ENCODE results near the gene CNTN1.

Gene CNTN1

GRCh38 chr12:40986001-40986400 is 293.8 kb downstream of the CNTN1 start:
- TF ChIP-seq CTCF (IDR thresholded peaks at IDR 0.05; ENCODE audit: insufficient read depth, low read depth, low read length, missing control alignments) = no peak

GRCh38 chr12:40988355-40988754 is 296.1 kb downstream of the CNTN1 start:
- H3K4me3 ChIP-seq (ENCODE audit: low read depth, low read length) = no peak overlapping the region
- no peak for TF ChIP-seq CTCF (IDR thresholded peaks at IDR 0.05; ENCODE audit: insufficient read depth, low read depth, low read length, missing control alignments)
- no peak for DNase-seq (ENCODE audit: low read depth)

More at GRCh38 chr12:40986001-40986400, 293.8 kb downstream of the CNTN1 start:
- DNase-seq (ENCODE audit: low read depth) = no peak
- H3K4me3 ChIP-seq (ENCODE audit: low read depth, low read length) = no peak overlapping the region

- no peak for TF ChIP-seq CTCF (IDR thresholded peaks at IDR 0.05; ENCODE audit: insufficient read depth, low read depth, low read length, missing control alignments)
- no peak overlapping the region for H3K4me3 ChIP-seq (ENCODE audit: low read depth, low read length)
- no peak for DNase-seq (ENCODE audit: low read depth)
Measured at GRCh38 chr12:40988824-40989223, 296.6 kb downstream of the CNTN1 start.

- DNase-seq (ENCODE audit: low read depth) = peak; percentile 2
- H3K4me3 ChIP-seq (ENCODE audit: low read depth, low read length) = no peak overlapping the region
- TF ChIP-seq CTCF (IDR thresholded peaks at IDR 0.05; ENCODE audit: insufficient read depth, low read depth, low read length, missing control alignments) = no peak
Measured at GRCh38 chr12:40989785-40990184, 297.5 kb downstream of the CNTN1 start.

GRCh38 chr12:40992158-40992557 is 299.9 kb downstream of the CNTN1 start:
- no peak overlapping the region for H3K4me3 ChIP-seq (ENCODE audit: low read depth, low read length)
- TF ChIP-seq CTCF (IDR thresholded peaks at IDR 0.05; ENCODE audit: insufficient read depth, low read depth, low read length, missing control alignments) = no peak
- no peak for DNase-seq (ENCODE audit: low read depth)

GRCh38 chr12:40992674-40993073 is 300.4 kb downstream of the CNTN1 start:
- TF ChIP-seq CTCF (IDR thresholded peaks at IDR 0.05; ENCODE audit: insufficient read depth, low read depth, low read length, missing control alignments) = no peak
- no peak for DNase-seq (ENCODE audit: low read depth)
- no peak overlapping the region for H3K4me3 ChIP-seq (ENCODE audit: low read depth, low read length)

- H3K4me3 ChIP-seq (ENCODE audit: low read depth, low read length) = no peak overlapping the region
- no peak for DNase-seq (ENCODE audit: low read depth)
- no peak for TF ChIP-seq CTCF (IDR thresholded peaks at IDR 0.05; ENCODE audit: insufficient read depth, low read depth, low read length, missing control alignments)
Measured at GRCh38 chr12:40993158-40993557, 300.9 kb downstream of the CNTN1 start.
